K562 (cell line): ENCODE results near the gene UBASH3A. TPM values are rescaled to one million over a fixed set of nuclear protein-coding genes. Genes with fewer than 3 reads are reported as not detected.

Source experiments
- ATAC-seq: fragments of 200-7000 bp; cut with Tn5 transposase; 3 replicates; pipeline ENCODE4 v1.9.1; 2020; ENCODE audit warnings: moderate library complexity
- BruUV-seq: library from RNA; stranded (reverse); fragments of 400-500 nt; replicated peaks from 2 replicates; lab custom pipeline; 2021; lab: Mats Ljungman, UMichigan
- CTCF ChIA-PET: fragments of 300-600 bp; formaldehyde crosslinking; extraction: SDS; loops from one replicate; lab custom pipeline; 2021; ENCODE audit warnings: low intra/inter-chr PET ratio; lab: Yijun Ruan, JAX
- POLR2A ChIA-PET: fragments of 300-600, 350-650 bp; sonication (Branson Sonifier 250); formaldehyde crosslinking; extraction: SDS; loops from one replicate; lab custom pipeline; 2021; ENCODE audit warnings: antibody characterized with exemption, inconsistent platforms; lab: Yijun Ruan, JAX
- DNase-seq, 4 experiments: peaks; one replicate each; pipeline versions ENCODE4 v3.0.0 to v3.0.0-alpha.2; 2011 to 2018; ENCODE audit warnings: low spot score in 3 of 4, mixed read lengths in 3 of 4; ENCODE audit errors: extremely low read depth in 1 of 4
- FAIRE-seq: peaks from 2 replicates; lab custom pipeline; 2011; peaks lifted over from hg19 to GRCh38; lab: Jason Lieb, UNC
- H2AFZ ChIP-seq: 2 replicates; pipeline ENCODE4 v1.6.0; 2011; ENCODE audit warnings: low read depth, low read length, control low read depth, inconsistent platforms
- H3K27ac ChIP-seq: fragments of 200-600 bp; 3 replicates; pipeline ENCODE4 v1.8.0; 2011; ENCODE audit warnings: low read depth, mild to moderate bottlenecking, control low read depth, inconsistent platforms, low read length, moderate library complexity, mixed read lengths; ENCODE audit errors: extremely low read depth
- H3K27me3 ChIP-seq, 2 experiments: fragments of 300-600 bp in 1 of 2; 2 replicates in 1 of 2; 3 replicates in 1 of 2; pipeline versions ENCODE4 v1.6.0 to v1.8.0; 2011; ENCODE audit warnings: inconsistent platforms in 2 of 2, low read length in 2 of 2, mild to moderate bottlenecking in 1 of 2, mixed read lengths in 1 of 2, moderate library complexity in 1 of 2; ENCODE audit not compliant: control insufficient read depth in 2 of 2, insufficient read depth in 2 of 2
- H3K36me3 ChIP-seq: fragments of 300-600 bp; 3 replicates; pipeline ENCODE4 v1.8.0; 2011; ENCODE audit warnings: mild to moderate bottlenecking, low read length, inconsistent platforms; ENCODE audit not compliant: control insufficient read depth, insufficient read depth
- H3K4me1 ChIP-seq, 2 experiments: fragments of 200-600 bp in 1 of 2; replicated peaks in 1 of 2; 2 replicates in 1 of 2; 3 replicates in 1 of 2; pipeline versions ENCODE4 v1.5.1 to v1.8.0; 2011; ENCODE audit warnings: inconsistent platforms in 2 of 2, low read length in 2 of 2, mild to moderate bottlenecking in 1 of 2, mixed read lengths in 1 of 2, moderate library complexity in 1 of 2; ENCODE audit not compliant: control insufficient read depth in 2 of 2, insufficient read depth in 2 of 2
- H3K4me2 ChIP-seq: 2 replicates; pipeline ENCODE4 v1.6.1; 2011; ENCODE audit warnings: low read length, control low read depth, inconsistent platforms, mixed read lengths; ENCODE audit not compliant: insufficient read depth
- H3K4me3 ChIP-seq: fragments of 200-600 bp; sonication (generic), shearing (Covaris generic); 2 replicates; pipeline ENCODE4 v1.5.1; 2016; ENCODE audit warnings: control low read depth, inconsistent platforms
- H3K79me2 ChIP-seq: fragments of 200-600 bp; 3 replicates; pipeline ENCODE4 v1.8.0; 2011; ENCODE audit warnings: low read length, inconsistent platforms; ENCODE audit not compliant: control insufficient read depth, insufficient read depth
- H3K9ac ChIP-seq, 2 experiments: 2 replicates each; pipeline versions ENCODE4 v1.6.0 to v1.6.1; 2011; ENCODE audit warnings: low read depth in 2 of 2, low read length in 2 of 2, control low read depth in 1 of 2, inconsistent platforms in 1 of 2, mild to moderate bottlenecking in 1 of 2, mixed read lengths in 1 of 2; ENCODE audit not compliant: insufficient read depth in 1 of 2
- H3K9me1 ChIP-seq: one replicate; pipeline ENCODE4 v1.6.0; 2011; ENCODE audit warnings: inconsistent platforms, mild to moderate bottlenecking, low read length, moderate library complexity; ENCODE audit not compliant: control insufficient read depth, insufficient read depth
- H3K9me3 ChIP-seq: replicated peaks from 2 replicates; pipeline ENCODE4 v1.5.1; 2011; ENCODE audit warnings: low read depth, low read length, inconsistent platforms; ENCODE audit not compliant: control insufficient read depth, insufficient read depth
- H4K20me1 ChIP-seq: replicated peaks from 2 replicates; pipeline ENCODE4 v1.6.1; 2011; ENCODE audit warnings: low read length, inconsistent platforms, mixed read lengths; ENCODE audit not compliant: control insufficient read depth, insufficient read depth
- CEBPZ ChIP-seq: fragments of 150-350 bp; IDR thresholded peaks from 2 replicates; pipeline ENCODE4 v1.6.1; 2014; ENCODE audit warnings: low read depth, mild to moderate bottlenecking, low read length, borderline replicate concordance
- DDX20 ChIP-seq: fragments of 450-650 bp; IDR thresholded peaks from 2 replicates; pipeline ENCODE4 v1.6.1; 2016; ENCODE audit warnings: missing genetic modification characterization, low read depth, mild to moderate bottlenecking, missing compliant biosample characterization, moderate library complexity
- ETS2 ChIP-seq: IDR thresholded peaks from 2 replicates; pipeline ENCODE4 v1.6.1; 2016; ENCODE audit warnings: borderline replicate concordance, missing genetic modification characterization, mild to moderate bottlenecking, moderate library complexity, missing compliant biosample characterization; ENCODE audit not compliant: poor library complexity, severe bottlenecking
- TSC22D4 ChIP-seq: fragments of 450-650 bp; IDR thresholded peaks from 2 replicates; pipeline ENCODE4 v1.6.1; 2016; ENCODE audit warnings: missing genetic modification characterization, missing biosample characterization, control low read depth
- ZNF512 ChIP-seq: IDR thresholded peaks from 2 replicates; pipeline ENCODE4 v1.6.1; 2016; ENCODE audit warnings: missing genetic modification characterization, missing compliant biosample characterization
- ZNF561 ChIP-seq: fragments of 450-650 bp; formaldehyde crosslinking; conservative IDR thresholded peaks from 2 replicates; pipeline ENCODE4 v1.4.0; 2020; ENCODE audit warnings: mild to moderate bottlenecking, moderate library complexity
- WGBS: fragments of 100-300 bp; shearing (Covaris generic); methylation state at CpG from one replicate; pipeline ENCODE4 v1.1.6; 2016; ENCODE audit warnings: low coverage, mixed read lengths; ENCODE audit not compliant: insufficient coverage; ENCODE audit errors: missing lambda C conversion rate; 5-methylcytosine and 5-hydroxymethylcytosine counted together
- in situ Hi-C: fragments of 300-500 bp; cut with MboI; formaldehyde crosslinking; loops from 4 replicates; pipeline ENCODE4 v1.15.0; 2018; ENCODE audit warnings: inconsistent platforms, mixed read lengths
- intact Hi-C: fragments of 100-400 bp; cut with micrococcal nuclease; formaldehyde crosslinking; loops from 2 replicates; pipeline ENCODE4 v1.14.2; 2022
- polyA plus RNA-seq, 8 experiments: library from polyadenylated mRNA; depleted of rRNA in 4 of 8; stranded (reverse) in 5 of 8; unstranded in 3 of 8; fragments of >200 nt; fragmentation: Nextera tagmentation in 2 of 8; fragmentation: Illumina TruSeq in 1 of 8; extraction: Ambion mirVana in 2 of 8; extraction: Trizol in 1 of 8; gene quantifications; 2 replicates each; pipeline versions ENCODE4 v1.2.1 to v1.2.3, GENCODE V29; 2011 to 2014; ENCODE audit warnings: inconsistent platforms in 1 of 8, missing spikeins in 1 of 8
- total RNA-seq, 7 experiments: library from RNA; depleted of rRNA in 6 of 7; stranded (reverse); fragments of >200 nt in 6 of 7; fragmentation: Illumina TruSeq in 2 of 7; extraction: Trizol in 2 of 7; gene quantifications; 2 replicates each; pipeline versions ENCODE4 v1.2.1 to v1.2.3, GENCODE V29; 2011 to 2021; ENCODE audit warnings: low replicate concordance in 1 of 7

The UBASH3A gene
- total and polyA plus RNA-seq, 9 of the 15 experiments (the other 6 are each of a cell fraction or from before 2014, with no cell fraction given) = 0.23 to 1.8 (median 1.1) TPM

GRCh38 chr21:42362198-42362597 is 41.5 kb upstream of the UBASH3A start:
- in situ Hi-C loops = no loop called here
- H3K27me3 ChIP-seq = peaks cover 33 to 76% of the 10 kb centered on the region in 2 experiments
- 6% methylated on average over 12 of the region's 12 CpGs for WGBS
- POLR2A ChIA-PET = interaction anchor here (0.6 to 1.2 kb wide), 4 partner anchors 16 to 344 kb away, joined by 3 to 4 read pairs (median 4); no protein-coding TSS in a partner anchor
- no peak for DNase-seq
- no peaks in the 10 kb centered on the region for H3K79me2 ChIP-seq
- no TSS peak for BruUV-seq
- no peak overlapping the region for H2AFZ ChIP-seq
- no peak for ATAC-seq
- no peaks in the 10 kb centered on the region for H3K36me3 ChIP-seq
- peaks cover 0 to 4% of the 10 kb centered on the region in 2 experiments; a peak in 3 of 5 replicates for H3K4me1 ChIP-seq
- no peak for FAIRE-seq
- H3K27ac ChIP-seq = no peak overlapping the region
- no peak overlapping the region for H3K4me2 ChIP-seq
- no peak for TF ChIP-seq ZNF512 (tag)
- TF ChIP-seq CEBPZ = no peak
- no peak for TF ChIP-seq TSC22D4
- no peak for TF ChIP-seq ETS2 (tag)
- TF ChIP-seq ZNF561 (CRISPR knock-in tag) = no peak
- no peak for TF ChIP-seq DDX20 (tag)
- H3K4me3 ChIP-seq = no peak overlapping the region
- no peaks in the 10 kb centered on the region for H3K9me3 ChIP-seq
- H3K9me1 ChIP-seq = no peaks in the 10 kb centered on the region
- H3K9ac ChIP-seq = no peak overlapping the region
- CTCF ChIA-PET = no interaction called here
- 0 out of 2 replicates have a peak, but pooled peaks cover 5% of the 10 kb centered on the region for H4K20me1 ChIP-seq
- intact Hi-C loops = loop anchor here (10.0 kb wide), 1 partner anchor 173 kb away; no protein-coding TSS in a partner anchor
